A673 (cell line): ENCODE results near the gene RGS3.

Experiments
- CTCF ChIP-seq: fragments of 300-800, 200-600 bp; sonication (generic); conservative IDR thresholded peaks from 2 replicates; pipeline ENCODE4 v1.5.1; 2017; ENCODE audit warnings: low read depth, mild to moderate bottlenecking, antibody characterized with exemption, low read length, moderate library complexity, mixed read lengths
- EZH2 ChIP-seq: fragments of 200-600 bp; sonication (generic); IDR thresholded peaks from 2 replicates; pipeline ENCODE4 v1.6.1; 2017; ENCODE audit warnings: borderline replicate concordance, low read depth, mild to moderate bottlenecking, mixed read lengths, antibody characterized with exemption, low read length; ENCODE audit not compliant: poor library complexity, severe bottlenecking

- TF ChIP-seq CTCF, result no peak
- TF ChIP-seq EZH2, result no peak
Measured at GRCh38 chr9:113464286-113464660, 746 bp downstream of the RGS3 start.
